Activated T-cell treated with anti-CD3 and anti-CD28 coated beads, Interleukin-2, amount 50 U/mL, for 4 hours (primary cell): ENCODE data around the gene AFTPH. TPM values are rescaled to one million over a fixed set of nuclear protein-coding genes. Genes with fewer than 3 reads are reported as not detected.

Experiments
- ATAC-seq, 2 donors: fragments of 200-7000 bp; cut with Tn5 transposase; one replicate each; pipeline ENCODE4 v1.10.0; 2021
- DNase-seq: peaks from one replicate; pipeline ENCODE4 v3.0.0-alpha.2; 2020
- H3K27me3 Mint-ChIP-seq: one replicate; pipeline ENCODE4 v1.8.0; 2021; ENCODE audit warnings: low read depth, mixed read lengths
- H3K36me3 Mint-ChIP-seq: one replicate; pipeline ENCODE4 v1.8.0; 2022; ENCODE audit warnings: mixed read lengths; ENCODE audit not compliant: insufficient read depth
- H3K4me1 Mint-ChIP-seq: one replicate; pipeline ENCODE4 v1.8.0; 2021; ENCODE audit warnings: low read depth, mixed read lengths
- H3K4me3 Mint-ChIP-seq: one replicate; pipeline ENCODE4 v1.8.0; 2021; ENCODE audit warnings: mild to moderate bottlenecking, moderate library complexity, mixed read lengths
- H3K9me3 Mint-ChIP-seq: one replicate; pipeline ENCODE4 v1.8.0; 2021; ENCODE audit warnings: mixed read lengths
- total RNA-seq, 3 donors: library from RNA; stranded (reverse); gene quantifications; one replicate each; pipeline ENCODE4 v1.2.1, GENCODE V29; 2021

AFTPH gene
- total RNA-seq, 3 donors from 2014 or later: 33.7 to 38.2 (median 37.4) TPM

GRCh38 chr2:64640153-64641044 lies 116.3 kb downstream of the AFTPH start:
- ATAC-seq (no peak), DNase-seq (no peak)
- Mint-ChIP-seq H3K9me3 (no peaks in the 10 kb centered on the region), H3K36me3 (peaks cover 10% of the 10 kb centered on the region), H3K27me3 (no peaks in the 10 kb centered on the region), H3K4me3 (no peak overlapping the region), H3K4me1 (peaks cover 77% of the 10 kb centered on the region)

DNA sequence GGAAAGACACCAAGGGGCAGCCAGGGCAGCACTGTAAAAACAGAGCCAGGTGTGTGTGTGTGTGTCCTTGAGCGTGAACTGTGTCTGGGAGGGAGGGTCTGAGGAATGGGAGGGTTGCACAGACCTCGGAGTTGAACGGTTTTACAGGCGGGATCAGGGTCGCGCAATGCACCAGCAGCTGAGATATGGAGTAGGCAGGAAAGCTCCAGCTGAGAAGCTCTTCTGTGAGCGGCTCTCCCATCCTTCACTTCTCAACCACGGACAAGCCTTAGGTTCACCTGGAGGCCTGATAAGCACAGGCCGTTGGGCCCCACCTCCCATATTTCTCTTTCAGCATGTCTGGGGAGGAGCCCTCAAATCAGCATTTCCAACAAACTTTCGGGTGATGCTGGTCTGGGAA lies 117.5 kb downstream of the AFTPH start:
- ATAC-seq (no peak), DNase-seq (no peak)
- Mint-ChIP-seq H3K36me3 (peaks cover under 1% of the 10 kb centered on the region), H3K9me3 (no peaks in the 10 kb centered on the region), H3K4me1 (peaks cover 74% of the 10 kb centered on the region), H3K27me3 (no peaks in the 10 kb centered on the region), H3K4me3 (no peak overlapping the region)

Other genes with a start within 250 kb of the AFTPH start
- 1 to 10 TPM in 2 of 3 donors, under 1 TPM in 1; 0.73 to 2.3 (median 1.9) TPM for gene LGALSL, start 70.2 kb upstream of the AFTPH start, total RNA-seq
- 10 to 100 TPM; 10.5 to 14.2 (median 12.7) TPM for gene SERTAD2, start 129.6 kb downstream of the AFTPH start, total RNA-seq